NCI-H128 (cell line): Measurements from ENCODE around the gene LDLR.
A peak's percentile ranks its signal among the peaks of the same experiment; 100 is the strongest.
"Not testable (repeated sequence)": the region's sequence is repeated elsewhere in the genome, so short reads cannot be mapped to it uniquely, and the experiment has no call there.

Experiments used
- DNase-seq: peaks from one replicate; lab custom pipeline; 2025; ENCODE audit not compliant: unreplicated experiment; lab: John Stamatoyannopoulos, UW

The LDLR gene

GRCh38 chr19:11070123-11070522 lies 19.1 kb upstream of the LDLR start:
- no peak for DNase-seq

GRCh38 chr19:11073568-11073967 lies 15.7 kb upstream of the LDLR start:
- no peak for DNase-seq

- DNase-seq: not testable (repeated sequence)
These were observed 12.5 kb upstream of the LDLR start for GRCh38 chr19:11076792-11077191.

GRCh38 chr19:11078893-11079292 lies 10.4 kb upstream of the LDLR start:
- DNase-seq: no peak

GRCh38 chr19:11079999-11080398 lies 9.3 kb upstream of the LDLR start:
- DNase-seq: no peak

- DNase-seq: no peak
These were observed 1.3 kb upstream of the LDLR start for GRCh38 chr19:11087870-11088505.

GRCh38 chr19:11088506-11089253 lies 583 bp upstream of the LDLR start:
- DNase-seq: no peak

GRCh38 chr19:11090014-11090263 lies 676 bp downstream of the LDLR start:
- DNase-seq: not testable (repeated sequence)

GRCh38 chr19:11090264-11090996 lies 1.2 kb downstream of the LDLR start:
- peak; percentile 90 for DNase-seq

GRCh38 chr19:11090997-11091702 lies 1.9 kb downstream of the LDLR start:
- no peak for DNase-seq

GRCh38 chr19:11091703-11092153 lies 2.5 kb downstream of the LDLR start:
- no peak for DNase-seq

GRCh38 chr19:11092181-11092538 lies 2.9 kb downstream of the LDLR start:
- DNase-seq: no peak

GRCh38 chr19:11093689-11094238 lies 4.5 kb downstream of the LDLR start:
- DNase-seq: no peak

GRCh38 chr19:11094520-11094894 lies 5.2 kb downstream of the LDLR start:
- no peak for DNase-seq

GRCh38 chr19:11096210-11096841 lies 7.1 kb downstream of the LDLR start:
- no peak for DNase-seq

GRCh38 chr19:11097367-11097766 lies 8.1 kb downstream of the LDLR start:
- not testable (repeated sequence) for DNase-seq

- DNase-seq: no peak
These were observed 9.1 kb downstream of the LDLR start for GRCh38 chr19:11098327-11098726.

- DNase-seq: no peak
These were observed 9.6 kb downstream of the LDLR start for GRCh38 chr19:11098861-11099260.

GRCh38 chr19:11100049-11100448 lies 10.8 kb downstream of the LDLR start:
- no peak for DNase-seq

GRCh38 chr19:11101057-11101456 lies 11.8 kb downstream of the LDLR start:
- no peak for DNase-seq

- no peak for DNase-seq
These were observed 13.7 kb downstream of the LDLR start for GRCh38 chr19:11102944-11103343.
